NCI-H2029 treated with DMSO at 0.1 percent for 48 hours (cell line): ENCODE measurements around the gene HNRNPA2B1.
"Not testable (repeated sequence)": the region's sequence is repeated elsewhere in the genome, so short reads cannot be mapped to it uniquely, and the experiment has no call there.

Experiments
- DNase-seq: peaks from one replicate; lab custom pipeline; 2025; lab: John Stamatoyannopoulos, UW

The HNRNPA2B1 gene

DNA sequence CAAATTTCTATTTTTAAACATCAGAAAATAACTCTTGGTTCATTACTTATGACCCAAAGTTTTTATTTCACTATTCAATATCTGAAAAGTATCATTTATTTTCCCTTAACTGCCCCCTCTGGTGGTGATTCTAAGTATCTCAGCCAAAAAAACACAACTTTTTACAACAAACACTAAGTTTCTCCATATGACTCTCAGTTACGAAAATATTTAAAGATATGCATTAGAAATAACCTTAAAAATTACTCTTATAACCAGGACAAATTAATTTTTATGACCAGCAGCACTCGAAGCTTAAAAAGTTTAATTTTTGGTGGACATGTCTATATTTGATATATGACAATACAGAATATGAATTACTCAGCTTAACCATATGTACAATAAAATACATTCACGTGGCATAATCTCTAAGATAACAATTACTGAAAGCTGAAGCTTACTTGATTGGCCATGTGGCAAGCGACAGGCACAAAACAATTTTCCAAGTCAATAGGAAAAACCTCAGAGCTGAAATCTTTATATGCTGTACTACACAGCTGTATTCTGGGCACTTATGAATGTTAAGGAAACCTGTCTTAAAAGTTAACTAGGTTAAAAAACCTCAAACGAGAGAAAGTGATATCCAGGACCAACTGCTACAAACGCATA is 2.3 kb downstream of the HNRNPA2B1 start:
- no peak for DNase-seq

GRCh38 chr7:26197153-26198115 is 3.1 kb downstream of the HNRNPA2B1 start:
- no peak for DNase-seq

DNA sequence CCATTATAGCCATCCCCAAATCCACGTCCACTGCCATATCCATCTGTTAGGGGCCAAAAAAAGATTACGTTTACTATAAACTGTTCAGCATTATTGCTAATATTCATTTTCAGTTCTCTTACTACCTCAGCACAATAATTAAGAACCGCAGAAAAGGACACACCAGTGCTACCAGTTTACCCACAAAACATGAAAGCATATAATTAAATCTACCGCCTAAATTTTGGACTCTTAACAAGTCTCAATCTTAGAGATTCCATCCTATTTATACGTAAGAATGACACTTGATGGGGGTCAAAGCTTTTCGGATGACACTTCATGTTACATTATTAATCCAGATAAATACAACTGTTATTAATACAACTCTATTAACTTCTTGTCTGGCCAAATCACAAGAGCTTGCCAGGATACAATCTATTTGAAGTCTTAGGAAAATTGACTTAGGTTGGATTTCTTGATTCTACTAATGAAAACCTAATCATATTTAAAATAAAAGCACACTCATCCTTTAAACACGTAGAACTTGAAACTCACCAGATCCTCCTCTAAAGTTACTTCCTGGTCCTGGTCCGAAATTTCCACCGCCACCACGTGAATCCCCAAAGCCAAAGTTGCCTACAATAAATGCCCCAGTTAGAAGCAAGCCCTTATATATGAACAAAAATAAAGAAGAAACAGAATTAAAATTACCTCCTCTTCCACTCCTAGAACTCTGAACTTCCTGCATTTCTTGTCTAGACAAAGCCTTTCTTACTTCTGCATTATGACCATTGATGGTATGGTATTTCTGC is 4.5 kb downstream of the HNRNPA2B1 start:
- no peak for DNase-seq

GRCh38 chr7:26195182-26195581 is 5.4 kb downstream of the HNRNPA2B1 start:
- DNase-seq, result no peak

DNA sequence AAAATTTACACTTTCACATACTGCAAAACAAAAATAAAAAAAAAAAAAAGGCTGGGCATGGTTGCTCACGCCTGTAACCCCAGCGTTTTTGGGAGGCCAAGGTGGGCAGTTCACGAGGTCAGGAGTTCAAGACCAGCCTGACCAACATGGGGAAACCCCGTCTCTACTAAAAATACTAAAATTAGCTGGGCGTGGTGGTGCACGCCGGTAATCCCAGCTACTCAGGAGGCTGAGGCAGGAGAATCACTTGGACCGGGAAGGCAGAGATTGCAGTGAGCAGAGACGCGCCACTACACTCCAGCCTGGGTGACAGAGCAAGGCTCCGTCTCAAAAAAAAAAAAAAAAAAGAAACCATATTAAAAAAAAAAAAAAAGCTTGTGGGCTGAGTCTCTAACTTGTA is 5.8 kb downstream of the HNRNPA2B1 start:
- not testable (repeated sequence) for DNase-seq

- no peak for DNase-seq
Observed at GRCh38 chr7:26193432-26194207, 6.9 kb downstream of the HNRNPA2B1 start.

- DNase-seq, result no peak
Observed at GRCh38 chr7:26192485-26193087, 8.0 kb downstream of the HNRNPA2B1 start.

- DNase-seq, result no peak
Observed at GRCh38 chr7:26191974-26192479, 8.5 kb downstream of the HNRNPA2B1 start.

DNA sequence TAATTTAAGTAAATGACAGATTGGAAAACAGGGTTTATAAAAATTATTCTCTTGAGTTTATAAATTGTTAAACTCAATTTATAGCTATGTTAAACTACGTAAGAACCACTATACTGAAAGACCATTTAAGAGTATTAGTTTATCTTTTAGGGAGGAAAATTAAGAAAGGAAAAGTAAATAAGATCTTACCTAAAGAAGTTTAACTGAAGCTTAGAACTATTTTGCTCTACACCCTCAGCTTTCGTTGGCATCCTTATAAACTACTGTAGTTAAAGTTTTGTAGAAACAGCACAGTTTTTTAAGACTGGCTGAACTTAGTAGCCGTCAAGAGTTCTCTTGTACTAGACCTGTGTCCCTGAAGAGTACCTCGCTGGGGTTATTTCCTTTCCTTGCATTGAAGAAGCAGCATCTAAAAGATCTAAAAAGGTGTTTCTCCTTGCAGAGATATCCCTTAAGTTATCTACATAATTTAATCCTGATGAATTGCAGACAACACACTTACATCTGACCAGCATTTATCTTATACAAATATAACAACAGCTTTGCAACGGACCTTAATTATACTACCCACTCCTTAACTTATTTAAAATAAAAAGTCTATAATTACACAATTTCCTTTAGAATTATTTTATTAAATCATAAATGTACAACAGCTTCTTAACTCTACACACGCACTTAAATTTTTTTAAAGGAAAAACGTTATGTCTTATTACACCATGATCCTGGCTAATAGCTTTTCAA is 9.1 kb downstream of the HNRNPA2B1 start:
- DNase-seq, result no peak

DNA sequence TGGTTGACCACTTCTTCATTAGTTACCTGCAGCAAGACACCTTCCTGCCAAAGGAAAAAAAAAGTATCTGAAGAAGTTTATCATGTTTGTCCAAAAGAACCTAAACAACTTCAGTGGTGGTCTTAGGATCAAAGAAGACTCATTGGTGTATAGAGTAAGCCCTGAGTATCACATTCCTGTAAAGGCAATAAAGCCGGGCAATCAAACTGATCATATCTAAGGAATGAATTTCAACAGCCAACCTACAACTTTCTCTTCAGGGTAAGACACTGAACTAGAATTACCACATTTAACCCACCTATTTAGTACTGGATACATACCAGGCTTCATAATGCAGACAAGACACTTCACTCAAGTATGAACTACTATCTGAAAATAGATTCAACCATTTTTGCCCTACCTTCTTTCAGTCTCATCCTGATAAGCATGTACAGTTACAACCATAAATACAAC is 10.1 kb downstream of the HNRNPA2B1 start:
- no peak for DNase-seq

- no peak for DNase-seq
Observed at GRCh38 chr7:26189697-26190096, 10.8 kb downstream of the HNRNPA2B1 start.

DNA sequence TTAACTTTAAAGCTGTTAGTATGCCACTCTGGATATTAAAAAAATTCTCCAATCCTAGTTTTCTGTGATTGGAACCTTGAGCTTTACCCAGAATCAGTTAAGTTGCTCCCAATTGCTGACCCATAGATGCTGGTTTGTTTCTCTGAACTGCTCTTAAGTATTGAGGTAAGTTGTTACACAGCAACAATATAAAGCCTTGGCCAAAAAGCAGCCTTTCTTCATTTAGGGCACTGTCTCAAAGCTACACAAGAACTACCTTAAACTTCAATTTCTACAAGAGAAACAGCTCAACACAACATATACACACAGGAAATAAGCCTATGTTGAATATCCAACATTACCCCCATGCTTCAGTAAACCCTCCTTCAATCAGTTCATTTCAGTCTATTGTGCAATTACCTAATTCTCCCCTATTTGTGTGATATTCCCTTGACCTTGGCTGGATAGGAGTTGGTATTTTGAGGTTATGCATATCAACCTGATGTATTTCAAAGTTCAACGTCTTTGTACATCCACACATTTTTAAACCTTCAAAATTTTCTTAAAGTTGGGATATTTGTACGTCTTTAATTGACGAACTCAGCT is 11.5 kb downstream of the HNRNPA2B1 start:
- no peak for DNase-seq

- no peak for DNase-seq
Observed at GRCh38 chr7:26188206-26188956, 12.2 kb downstream of the HNRNPA2B1 start.

GRCh38 chr7:26187380-26188205 is 13.0 kb downstream of the HNRNPA2B1 start:
- no peak for DNase-seq

DNA sequence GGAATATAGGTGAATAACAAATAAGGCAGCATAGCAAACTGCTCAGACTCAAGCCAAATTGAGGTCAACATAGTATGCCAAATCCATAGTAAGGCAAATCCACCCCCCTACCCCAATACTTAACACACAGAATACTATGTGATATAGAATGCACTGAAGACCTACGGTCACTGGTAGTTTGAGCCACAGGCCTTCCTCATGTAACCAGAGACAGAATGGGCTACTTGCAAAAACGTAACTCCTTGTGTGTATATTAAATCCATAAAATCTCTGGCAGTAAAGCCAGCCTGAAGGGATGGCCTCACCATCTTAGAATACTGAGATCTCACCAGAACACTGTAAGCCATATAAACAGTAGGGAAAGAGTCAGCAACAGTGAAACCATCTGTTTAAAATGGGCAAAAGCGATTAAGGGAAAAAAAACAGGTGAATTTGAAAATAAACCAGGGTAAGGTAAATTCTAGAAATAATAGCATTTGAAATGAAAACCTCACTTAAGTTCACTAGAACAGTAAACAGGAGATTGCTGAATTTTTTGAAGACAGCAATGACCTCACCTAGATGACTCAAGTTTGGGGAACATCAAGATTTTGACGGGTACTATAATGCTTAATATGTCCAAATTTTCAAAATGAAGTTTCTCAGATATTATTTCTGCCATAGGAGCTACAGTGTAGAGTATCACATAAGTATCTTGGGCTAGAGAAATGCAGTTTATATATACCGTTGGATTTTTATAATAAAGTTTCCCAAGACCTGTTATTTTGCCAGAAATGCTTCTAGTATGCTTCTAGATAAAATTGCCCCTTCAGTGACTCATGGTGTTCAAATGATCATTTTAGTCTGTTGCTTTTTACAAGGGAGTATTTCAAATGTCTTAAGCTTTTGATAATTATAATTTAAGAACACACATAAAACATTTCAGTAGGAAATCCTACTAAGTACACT is 13.9 kb downstream of the HNRNPA2B1 start:
- DNase-seq, result no peak

GRCh38 chr7:26185844-26186180 is 14.7 kb downstream of the HNRNPA2B1 start:
- no peak for DNase-seq
